Muscle layer of duodenum (tissue), 2 donors: ENCODE results near the gene DHX29.

ENCODE experiments used
- H3K27ac ChIP-seq: one replicate; pipeline ENCODE4 v1.7.0; 2013; ENCODE audit warnings: mild to moderate bottlenecking, low read length
- H3K27me3 ChIP-seq: one replicate; pipeline ENCODE4 v1.7.0; 2013; ENCODE audit warnings: low read depth, mild to moderate bottlenecking, control low read depth, low read length
- H3K36me3 ChIP-seq, 2 donors: one replicate each; pipeline ENCODE4 v1.7.0; 2013; ENCODE audit warnings: low read length in 2 of 2, control low read depth in 1 of 2, mild to moderate bottlenecking in 1 of 2; ENCODE audit not compliant: insufficient read depth in 2 of 2, control insufficient read depth in 1 of 2
- H3K4me1 ChIP-seq, 2 donors: one replicate each; pipeline ENCODE4 v1.7.0; 2013; ENCODE audit warnings: low read length in 2 of 2, mild to moderate bottlenecking in 2 of 2, control low read depth in 1 of 2, moderate library complexity in 1 of 2; ENCODE audit not compliant: insufficient read depth in 2 of 2, control insufficient read depth in 1 of 2
- H3K4me3 ChIP-seq, 2 donors: one replicate each; pipeline ENCODE4 v1.7.0; 2013; ENCODE audit warnings: low read length in 2 of 2, low read depth in 1 of 2, mild to moderate bottlenecking in 1 of 2
- H3K9me3 ChIP-seq, 2 donors: one replicate each; pipeline ENCODE4 v1.7.0; 2013; ENCODE audit warnings: low read length in 2 of 2, control low read depth in 1 of 2, mild to moderate bottlenecking in 1 of 2; ENCODE audit not compliant: control insufficient read depth in 1 of 2
- donor health status: healthy.

Gene DHX29

DNA sequence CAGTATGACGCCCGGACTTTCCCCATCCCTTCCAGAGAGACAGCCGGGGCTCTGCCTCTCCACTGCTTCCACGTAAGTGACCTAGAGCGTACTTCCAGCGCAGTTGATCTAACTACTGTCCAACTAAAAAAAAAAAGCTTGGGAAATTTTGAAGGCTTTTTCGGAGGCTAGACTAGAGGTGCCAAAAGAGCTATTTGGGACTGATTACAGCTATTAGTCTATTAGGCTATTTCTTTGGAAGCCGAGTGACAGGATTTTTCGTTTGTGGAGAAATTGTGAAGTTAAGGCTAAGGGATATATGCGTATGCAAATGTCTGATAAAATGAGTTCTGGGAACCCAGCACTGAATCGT lies 75.6 kb downstream of the DHX29 start:
- Histone ChIP-seq H3K9me3 (no peaks in the 10 kb centered on the region), H3K4me1 (peaks cover 6 to 49% of the 10 kb centered on the region in 2 donors), H3K36me3 (no peaks in the 10 kb centered on the region), H3K27ac (no peak overlapping the region), H3K4me3 (peak overlapping the region; percentile 63 to 77), H3K27me3 (peaks cover 81% of the 10 kb centered on the region)

- peaks cover 6 to 55% of the 10 kb centered on the region in 2 donors for H3K4me1 ChIP-seq
- peak overlapping the region; percentile 63 to 77 for H3K4me3 ChIP-seq
- peaks cover 85% of the 10 kb centered on the region for H3K27me3 ChIP-seq
Observed at GRCh38 chr5:55231029-55231918, 76.2 kb downstream of the DHX29 start.

GRCh38 chr5:55230086-55230629 lies 77.3 kb downstream of the DHX29 start:
- Histone ChIP-seq H3K36me3 (no peaks in the 10 kb centered on the region), H3K4me3 (no peak overlapping the region), H3K27me3 (peaks cover 94% of the 10 kb centered on the region), H3K4me1 (peaks cover 6 to 57% of the 10 kb centered on the region in 2 donors), H3K9me3 (no peaks in the 10 kb centered on the region), H3K27ac (no peak overlapping the region)

More at GRCh38 chr5:55231029-55231918, 76.2 kb downstream of the DHX29 start:
- no peak overlapping the region for H3K27ac ChIP-seq
- H3K36me3 ChIP-seq = no peaks in the 10 kb centered on the region
- no peaks in the 10 kb centered on the region for H3K9me3 ChIP-seq

- peaks cover 0 to 48% of the 10 kb centered on the region in 2 donors for H3K4me1 ChIP-seq
- peaks cover 99% of the 10 kb centered on the region for H3K27me3 ChIP-seq
- peak overlapping the region; percentile 41 to 65 for H3K4me3 ChIP-seq
- H3K27ac ChIP-seq = no peak overlapping the region
- H3K36me3 ChIP-seq = no peaks in the 10 kb centered on the region
- H3K9me3 ChIP-seq = no peaks in the 10 kb centered on the region
Observed at GRCh38 chr5:55227664-55228430, 79.6 kb downstream of the DHX29 start.

DNA sequence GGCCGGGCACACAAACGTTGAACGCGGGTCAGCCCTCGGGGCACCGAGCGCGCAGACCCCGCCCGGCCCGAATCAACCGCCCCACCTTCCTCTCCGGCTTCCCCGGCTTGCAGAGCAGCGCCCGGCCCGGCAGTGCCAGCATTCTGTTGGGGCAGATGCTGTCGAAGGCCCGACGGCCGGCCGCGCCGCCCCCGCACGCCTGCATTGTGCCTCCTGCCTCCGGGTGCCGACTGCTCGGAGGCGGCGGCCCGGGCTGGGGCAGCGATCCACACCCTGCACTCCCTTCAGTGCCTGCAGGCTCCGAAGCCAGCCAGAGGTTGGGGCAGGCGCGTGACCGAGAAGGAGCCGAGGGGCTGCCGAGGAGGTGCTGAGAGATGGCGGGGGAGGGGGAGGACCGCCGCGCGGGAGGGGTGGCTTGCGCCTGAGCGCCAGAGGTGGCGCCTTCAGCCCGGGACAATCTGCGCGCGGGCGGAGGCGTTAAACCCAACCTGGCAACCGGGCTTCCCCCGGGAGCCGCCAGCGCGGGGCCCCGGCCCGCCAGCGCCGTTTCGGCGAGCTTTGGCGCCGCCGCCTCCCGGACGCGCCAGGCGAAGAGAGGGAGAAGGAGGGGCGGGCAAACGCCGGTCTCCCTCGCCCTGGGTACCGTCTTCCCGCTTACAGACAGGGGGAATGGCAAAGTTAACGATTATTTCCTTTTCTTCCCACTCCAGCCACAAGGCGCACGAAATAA lies 80.4 kb downstream of the DHX29 start, which contains the start of gene MCIDAS:
MCIDAS (minus strand) TSS at position 382 of the 730 bp plus-strand sequence; CDS start at position 205, 177 bp downstream.
- peak within 1 kb of the TSS; percentile 41 to 65 for H3K4me3 ChIP-seq
- peaks cover 0 to 45% of the 10 kb centered on the region in 2 donors for H3K4me1 ChIP-seq
- H3K27ac ChIP-seq = no peak within 1 kb of the TSS
- H3K9me3 ChIP-seq = no peaks in the 10 kb centered on the region
- no peaks in the 10 kb centered on the region for H3K36me3 ChIP-seq
- peaks cover 99% of the 10 kb centered on the region for H3K27me3 ChIP-seq

GRCh38 chr5:55226027-55226933 lies 81.2 kb downstream of the DHX29 start:
- H3K27ac ChIP-seq = no peak overlapping the region
- no peaks in the 10 kb centered on the region for H3K9me3 ChIP-seq
- H3K36me3 ChIP-seq = no peaks in the 10 kb centered on the region
- H3K27me3 ChIP-seq = peaks cover 94% of the 10 kb centered on the region
- H3K4me1 ChIP-seq = peaks cover 0 to 38% of the 10 kb centered on the region in 2 donors
- peak overlapping the region in 1 of 2 donors; percentile 65 for H3K4me3 ChIP-seq

DNA sequence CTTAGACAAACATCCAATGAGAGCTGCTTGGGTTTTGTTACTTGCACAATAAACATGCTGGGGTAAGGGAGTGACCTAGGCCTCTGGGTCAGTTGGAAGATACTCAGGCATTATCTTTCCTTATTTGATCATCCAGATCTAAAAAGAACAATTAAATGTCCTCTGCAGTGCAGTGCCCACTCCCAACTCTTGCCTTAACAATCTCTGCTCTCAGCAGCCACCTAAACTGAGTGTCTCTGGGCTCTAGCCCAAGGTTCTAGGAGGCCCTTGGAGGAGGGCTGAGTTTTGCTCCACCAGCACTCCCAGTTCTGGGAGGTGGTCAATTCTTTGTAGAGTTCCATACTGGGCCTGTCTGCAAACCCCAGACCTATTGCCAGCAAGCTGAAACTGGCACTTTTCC lies 82.1 kb downstream of the DHX29 start:
- Histone ChIP-seq H3K4me3 (no peak overlapping the region), H3K9me3 (no peaks in the 10 kb centered on the region), H3K36me3 (no peaks in the 10 kb centered on the region), H3K27me3 (peaks cover 93% of the 10 kb centered on the region), H3K27ac (no peak overlapping the region), H3K4me1 (peaks cover 0 to 38% of the 10 kb centered on the region in 2 donors)

- Histone ChIP-seq H3K4me3 (no peak overlapping the region), H3K27me3 (peaks cover 84% of the 10 kb centered on the region), H3K4me1 (peaks cover 0 to 41% of the 10 kb centered on the region in 2 donors), H3K9me3 (no peaks in the 10 kb centered on the region), H3K27ac (no peak overlapping the region), H3K36me3 (no peaks in the 10 kb centered on the region)
Observed at GRCh38 chr5:55223812-55224240, 83.7 kb downstream of the DHX29 start.

- Histone ChIP-seq H3K27ac (no peak overlapping the region), H3K9me3 (no peaks in the 10 kb centered on the region), H3K4me1 (peaks cover 0 to 41% of the 10 kb centered on the region in 2 donors), H3K27me3 (peaks cover 79% of the 10 kb centered on the region), H3K36me3 (no peaks in the 10 kb centered on the region), H3K4me3 (peak overlapping the region in 1 of 2 donors; percentile 0)
Observed at GRCh38 chr5:55222985-55223811, 84.3 kb downstream of the DHX29 start.
